ENCODE results near the gene CYP2A13.
A peak's percentile ranks its signal among the peaks of the same experiment; 100 is the strongest.

Gene CYP2A13

DNA sequence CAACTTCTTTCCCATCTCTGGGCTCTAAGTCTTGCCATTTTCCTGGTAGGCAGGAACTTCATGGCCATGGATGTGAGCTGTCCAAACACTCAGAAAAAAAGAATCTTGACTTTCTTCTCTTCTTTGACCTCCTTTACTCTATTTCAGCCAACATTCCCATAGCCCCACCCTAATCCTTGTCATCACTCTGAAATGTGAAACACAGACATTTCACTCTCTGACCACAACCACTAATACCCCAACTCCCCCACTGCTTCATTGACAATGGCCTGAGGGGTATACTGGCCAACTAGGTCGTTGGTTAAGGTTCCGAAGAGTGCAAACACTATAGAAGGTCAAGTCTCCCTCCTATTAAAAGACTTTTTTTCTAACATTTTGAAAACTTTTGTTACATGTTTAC lies 4.7 kb upstream of the CYP2A13 start:
- no peak overlapping the region for H3K27ac ChIP-seq (replicated peaks; ENCODE audit: low read length)
- no peaks in the 10 kb centered on the region for H3K4me1 ChIP-seq (ENCODE audit: control insufficient read depth in 2 of 2, insufficient read depth in 1 of 2, low read depth in 1 of 2, low read length in 2 of 2)
- no peak overlapping the region for H2BK15ac ChIP-seq (ENCODE audit: low read length)
- H3K79me1 ChIP-seq (ENCODE audit: low read depth, low read length) = no peaks in the 10 kb centered on the region
- H2BK120ac ChIP-seq (ENCODE audit: low read depth, low read length) = no peak overlapping the region
- H4K91ac ChIP-seq (ENCODE audit: low read depth, low read length, poor library complexity) = no peak overlapping the region
- WGBS, 2 donors (ENCODE audit: extremely low coverage in 2 of 2, insufficient read length in 2 of 2, insufficient replicate concordance in 1 of 2) = no CpG with 5 or more reads among the region's 2 CpGs
- DNase-seq (ENCODE audit: low spot score) = no peak
- no peak overlapping the region for H3K4ac ChIP-seq (ENCODE audit: low read length)
- H2BK5ac ChIP-seq (ENCODE audit: low read length) = no peak overlapping the region
- no peak overlapping the region for H3K18ac ChIP-seq (ENCODE audit: low read length)
- H3K9me3 ChIP-seq (replicated peaks in 1 of 2; ENCODE audit: control insufficient read depth in 2 of 2, insufficient read depth in 1 of 2, low read depth in 1 of 2, low read length in 2 of 2) = no peaks in the 10 kb centered on the region
- no peak overlapping the region for H4K8ac ChIP-seq (ENCODE audit: low read depth, low read length)
- H2AK5ac ChIP-seq (ENCODE audit: low read depth, low read length) = no peak overlapping the region
- H3K27me3 ChIP-seq (ENCODE audit: control insufficient read depth in 3 of 3, insufficient read depth in 3 of 3, low read depth in 1 of 3, low read length in 3 of 3) = peaks cover 0 to 20% (median 0%) of the 10 kb centered on the region in 3 experiments
- H2AFZ ChIP-seq (ENCODE audit: low read length) = no peak overlapping the region
- H3K9ac ChIP-seq (ENCODE audit: low read depth, low read length, poor library complexity) = no peak overlapping the region
- no peak overlapping the region for H3K23ac ChIP-seq (ENCODE audit: low read depth, low read length, poor library complexity)
- H3K14ac ChIP-seq (ENCODE audit: low read length) = no peak overlapping the region
- no peak overlapping the region for H3K4me2 ChIP-seq (ENCODE audit: insufficient read depth, low read length, poor library complexity, severe bottlenecking)
- no peak overlapping the region for H2BK12ac ChIP-seq (ENCODE audit: low read length)
- no peaks in the 10 kb centered on the region for H3K36me3 ChIP-seq (replicated peaks in 1 of 2; ENCODE audit: control insufficient read depth in 2 of 2, insufficient read depth in 2 of 2, low read length in 2 of 2)
- H3K4me3 ChIP-seq (ENCODE audit: low read length in 2 of 2) = no peak overlapping the region

DNA sequence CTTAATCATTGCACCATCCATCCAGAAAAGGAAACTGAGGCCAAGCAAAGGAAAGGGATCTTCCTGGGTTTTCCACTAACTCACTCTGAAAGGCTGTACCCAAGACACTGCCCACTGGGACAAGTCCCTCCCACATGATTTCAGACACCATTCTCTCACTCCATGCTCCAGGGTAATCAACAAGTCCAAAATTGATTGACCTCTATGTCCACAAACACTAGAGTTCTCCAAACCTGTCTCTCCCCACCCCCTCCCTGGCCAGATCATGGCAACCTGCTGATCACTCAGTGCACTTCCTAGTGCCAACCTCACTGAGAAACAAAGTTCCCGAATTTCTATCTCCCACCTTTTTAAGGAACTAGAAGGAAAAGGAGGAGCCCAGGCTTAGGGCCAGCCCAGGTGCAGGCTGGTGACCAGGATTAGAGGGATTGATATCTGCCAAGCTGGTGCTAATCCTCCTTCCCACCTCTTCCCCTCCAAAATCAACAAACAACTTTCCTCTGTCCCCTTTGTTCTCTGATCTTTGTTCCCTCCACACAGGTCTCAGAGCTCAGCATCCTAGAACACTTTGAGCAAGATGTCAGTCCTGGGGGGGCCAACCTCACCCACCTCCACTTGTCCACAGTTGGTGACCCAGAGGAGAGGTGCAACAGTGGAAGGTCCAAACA lies 2.4 kb upstream of the CYP2A13 start:
- Histone ChIP-seq H3K23ac (ENCODE audit: low read depth, low read length, poor library complexity) (no peak overlapping the region), H3K14ac (ENCODE audit: low read length) (no peak overlapping the region), H2BK12ac (ENCODE audit: low read length) (no peak overlapping the region), H3K18ac (ENCODE audit: low read length) (no peak overlapping the region), H3K79me1 (ENCODE audit: low read depth, low read length) (no peaks in the 10 kb centered on the region), H3K4me2 (ENCODE audit: insufficient read depth, low read length, poor library complexity, severe bottlenecking) (no peak overlapping the region), H4K91ac (ENCODE audit: low read depth, low read length, poor library complexity) (no peak overlapping the region), H4K8ac (ENCODE audit: low read depth, low read length) (no peak overlapping the region), H2AK5ac (ENCODE audit: low read depth, low read length) (no peak overlapping the region), H3K27me3 (ENCODE audit: control insufficient read depth in 3 of 3, insufficient read depth in 3 of 3, low read depth in 1 of 3, low read length in 3 of 3) (peaks cover 0 to 36% (median 20%) of the 10 kb centered on the region in 3 experiments), H3K36me3 (replicated peaks in 1 of 2; ENCODE audit: control insufficient read depth in 2 of 2, insufficient read depth in 2 of 2, low read length in 2 of 2) (no peaks in the 10 kb centered on the region), H2BK15ac (ENCODE audit: low read length) (no peak overlapping the region), H3K4ac (ENCODE audit: low read length) (no peak overlapping the region), H2BK120ac (ENCODE audit: low read depth, low read length) (no peak overlapping the region), H2BK5ac (ENCODE audit: low read length) (no peak overlapping the region), H3K27ac (replicated peaks; ENCODE audit: low read length) (no peak overlapping the region), H3K9me3 (replicated peaks in 1 of 2; ENCODE audit: control insufficient read depth in 2 of 2, insufficient read depth in 1 of 2, low read depth in 1 of 2, low read length in 2 of 2) (no peaks in the 10 kb centered on the region), H3K4me3 (ENCODE audit: low read length in 2 of 2) (no peak overlapping the region), H3K9ac (ENCODE audit: low read depth, low read length, poor library complexity) (no peak overlapping the region), H3K4me1 (ENCODE audit: control insufficient read depth in 2 of 2, insufficient read depth in 1 of 2, low read depth in 1 of 2, low read length in 2 of 2) (peaks cover 0 to 2% of the 10 kb centered on the region in 2 donors), H2AFZ (ENCODE audit: low read length) (no peak overlapping the region)
- DNase-seq (ENCODE audit: low spot score) = no peak
- no CpG with 5 or more reads among the region's 1 CpG for whole genome bisulfite sequencing, 2 donors (ENCODE audit: extremely low coverage in 2 of 2, insufficient read length in 2 of 2, insufficient replicate concordance in 1 of 2)

DNA sequence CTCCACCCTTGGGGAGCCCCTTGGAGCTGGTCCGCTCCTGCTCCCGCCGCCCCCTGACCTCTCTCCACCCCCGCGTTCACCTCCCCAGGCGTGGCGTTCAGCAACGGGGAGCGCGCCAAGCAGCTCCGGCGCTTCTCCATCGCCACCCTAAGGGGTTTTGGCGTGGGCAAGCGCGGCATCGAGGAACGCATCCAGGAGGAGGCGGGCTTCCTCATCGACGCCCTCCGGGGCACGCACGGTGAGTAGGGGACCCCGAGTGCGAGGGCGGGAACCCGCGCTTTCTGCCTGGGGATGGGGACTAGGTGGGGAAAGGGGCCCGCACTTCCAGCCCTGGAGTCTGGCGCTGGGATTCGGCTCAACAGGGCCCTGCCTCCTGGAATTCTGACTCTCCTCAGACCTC lies 1.7 kb downstream of the CYP2A13 start:
- Histone ChIP-seq H2AK5ac (ENCODE audit: low read depth, low read length) (no peak overlapping the region), H3K4me1 (ENCODE audit: control insufficient read depth in 2 of 2, insufficient read depth in 1 of 2, low read depth in 1 of 2, low read length in 2 of 2) (peaks cover 0 to 2% of the 10 kb centered on the region in 2 donors), H2BK5ac (ENCODE audit: low read length) (no peak overlapping the region), H3K4ac (ENCODE audit: low read length) (no peak overlapping the region), H2BK12ac (ENCODE audit: low read length) (no peak overlapping the region), H3K4me3 (ENCODE audit: low read length in 2 of 2) (peak overlapping the region in 1 of 2 donors; percentile 73), H2AFZ (ENCODE audit: low read length) (no peak overlapping the region), H3K14ac (ENCODE audit: low read length) (no peak overlapping the region), H3K36me3 (replicated peaks in 1 of 2; ENCODE audit: control insufficient read depth in 2 of 2, insufficient read depth in 2 of 2, low read length in 2 of 2) (no peaks in the 10 kb centered on the region), H3K79me1 (ENCODE audit: low read depth, low read length) (no peaks in the 10 kb centered on the region), H2BK120ac (ENCODE audit: low read depth, low read length) (no peak overlapping the region), H3K18ac (ENCODE audit: low read length) (peak overlapping the region; percentile 81), H3K27ac (replicated peaks; ENCODE audit: low read length) (no peak overlapping the region), H3K9ac (ENCODE audit: low read depth, low read length, poor library complexity) (no peak overlapping the region), H4K91ac (ENCODE audit: low read depth, low read length, poor library complexity) (no peak overlapping the region), H3K27me3 (ENCODE audit: control insufficient read depth in 3 of 3, insufficient read depth in 3 of 3, low read depth in 1 of 3, low read length in 3 of 3) (peaks cover 0 to 31% (median 22%) of the 10 kb centered on the region in 3 experiments), H2BK15ac (ENCODE audit: low read length) (no peak overlapping the region), H3K23ac (ENCODE audit: low read depth, low read length, poor library complexity) (no peak overlapping the region), H3K9me3 (replicated peaks in 1 of 2; ENCODE audit: control insufficient read depth in 2 of 2, insufficient read depth in 1 of 2, low read depth in 1 of 2, low read length in 2 of 2) (no peaks in the 10 kb centered on the region), H4K8ac (ENCODE audit: low read depth, low read length) (no peak overlapping the region), H3K4me2 (ENCODE audit: insufficient read depth, low read length, poor library complexity, severe bottlenecking) (peak overlapping the region; percentile 51)
- no CpG with 5 or more reads among the region's 32 CpGs for WGBS, 2 donors (ENCODE audit: extremely low coverage in 2 of 2, insufficient read length in 2 of 2, insufficient replicate concordance in 1 of 2)
- no peak for DNase-seq (ENCODE audit: low spot score)

DNA sequence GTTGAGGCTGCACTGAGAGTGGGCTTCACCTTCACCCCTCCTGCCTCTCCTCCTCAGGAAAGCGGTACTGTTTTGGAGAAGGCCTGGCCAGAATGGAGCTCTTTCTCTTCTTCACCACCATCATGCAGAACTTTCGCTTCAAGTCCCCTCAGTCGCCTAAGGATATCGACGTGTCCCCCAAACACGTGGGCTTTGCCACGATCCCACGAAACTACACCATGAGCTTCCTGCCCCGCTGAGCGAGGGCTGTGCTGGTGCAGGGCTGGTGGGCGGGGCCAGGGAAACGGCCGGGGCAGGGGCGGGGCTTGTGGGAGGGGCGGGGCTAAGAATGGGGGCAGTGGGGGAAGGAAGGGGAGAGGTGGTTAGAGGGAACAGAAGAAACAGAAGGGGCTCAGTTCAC lies 7.5 kb downstream of the CYP2A13 start:
- no CpG with 5 or more reads among the region's 15 CpGs for WGBS, 2 donors (ENCODE audit: extremely low coverage in 2 of 2, insufficient read length in 2 of 2, insufficient replicate concordance in 1 of 2)
- H2BK120ac ChIP-seq (ENCODE audit: low read depth, low read length) = no peak overlapping the region

More for the DNA sequence above, 7.5 kb downstream of the CYP2A13 start:
- Histone ChIP-seq H3K4me3 (ENCODE audit: low read length in 2 of 2) (no peak overlapping the region), H3K9me3 (replicated peaks in 1 of 2; ENCODE audit: control insufficient read depth in 2 of 2, insufficient read depth in 1 of 2, low read depth in 1 of 2, low read length in 2 of 2) (peaks cover 0 to 1% of the 10 kb centered on the region in 2 donors), H3K4ac (ENCODE audit: low read length) (no peak overlapping the region), H2AK5ac (ENCODE audit: low read depth, low read length) (no peak overlapping the region), H2BK5ac (ENCODE audit: low read length) (no peak overlapping the region), H3K23ac (ENCODE audit: low read depth, low read length, poor library complexity) (no peak overlapping the region), H2BK15ac (ENCODE audit: low read length) (no peak overlapping the region), H3K27me3 (ENCODE audit: control insufficient read depth in 3 of 3, insufficient read depth in 3 of 3, low read depth in 1 of 3, low read length in 3 of 3) (peaks cover 0 to 3% (median 0%) of the 10 kb centered on the region in 3 experiments), H3K14ac (ENCODE audit: low read length) (no peak overlapping the region), H3K4me1 (ENCODE audit: control insufficient read depth in 2 of 2, insufficient read depth in 1 of 2, low read depth in 1 of 2, low read length in 2 of 2) (no peaks in the 10 kb centered on the region), H2BK12ac (ENCODE audit: low read length) (no peak overlapping the region), H2AFZ (ENCODE audit: low read length) (no peak overlapping the region), H4K91ac (ENCODE audit: low read depth, low read length, poor library complexity) (no peak overlapping the region), H3K79me1 (ENCODE audit: low read depth, low read length) (no peaks in the 10 kb centered on the region), H4K8ac (ENCODE audit: low read depth, low read length) (no peak overlapping the region), H3K36me3 (replicated peaks in 1 of 2; ENCODE audit: control insufficient read depth in 2 of 2, insufficient read depth in 2 of 2, low read length in 2 of 2) (no peaks in the 10 kb centered on the region), H3K4me2 (ENCODE audit: insufficient read depth, low read length, poor library complexity, severe bottlenecking) (no peak overlapping the region), H3K27ac (replicated peaks; ENCODE audit: low read length) (no peak overlapping the region), H3K18ac (ENCODE audit: low read length) (no peak overlapping the region), H3K9ac (ENCODE audit: low read depth, low read length, poor library complexity) (no peak overlapping the region)
- DNase-seq (ENCODE audit: low spot score) = no peak

All from neuronal stem cell (in vitro differentiated cells).